ENCODE results near the gene RNF130. TPM values are rescaled to one million over a fixed set of nuclear protein-coding genes. Genes with fewer than 3 reads are reported as not detected.

The RNF130 gene
- 10 to 100 TPM; 34.5 to 79.5 (median 55.6) TPM for total RNA-seq

GRCh38 chr5:180071531-180072255 lies at the start of gene RNF130:
Gene RNF130, minus strand, starts transcription at chr5:180071759. Its CDS starts 57 bp downstream, at chr5:180071702.
- peak; percentile 89 to 92 for DNase-seq
- peak within 1 kb of the TSS; percentile 91 to 98 (median 98) for H3K27ac ChIP-seq
- no peaks in the 10 kb centered on the region for H3K36me3 ChIP-seq
- peaks cover 9 to 32% of the 10 kb centered on the region in 2 donors for H3K4me1 ChIP-seq
- in situ Hi-C loops (cut with MboI; ENCODE audit: low sequenced_read_pairs in 4 of 4) (no loop called here), intact Hi-C loops (cut with DNase I; ENCODE audit: low total_unique reads) (loop anchor here (2.0 to 10.0 kb wide), 5 partner anchors 163 to 1447 kb away; partner anchors contain the start of genes CLK4, HNRNPH1 and RUFY1)
- H3K4me3 ChIP-seq, result peak within 1 kb of the TSS; percentile 75 to 98 (median 84)
- no peaks in the 10 kb centered on the region for H3K9me3 ChIP-seq
- peak; percentile 85 to 87 for ATAC-seq
- no peaks in the 10 kb centered on the region for H3K27me3 ChIP-seq
- peak; percentile 58 to 67 for TF ChIP-seq POLR2A (IDR thresholded peaks at IDR 0.05)
- no peak for TF ChIP-seq CTCF (IDR thresholded peaks at IDR 0.05 in 4 of 5, conservative IDR thresholded peaks at IDR 0.05 in 1 of 5)

- ATAC-seq, result no peak
- no peak for TF ChIP-seq CTCF (IDR thresholded peaks at IDR 0.05 in 4 of 5, conservative IDR thresholded peaks at IDR 0.05 in 1 of 5)
- TF ChIP-seq POLR2A (IDR thresholded peaks at IDR 0.05), result no peak
- Histone ChIP-seq H3K4me3 (no peak overlapping the region), H3K9me3 (no peaks in the 10 kb centered on the region), H3K27me3 (peaks cover 0 to 18% (median 4%) of the 10 kb centered on the region in 3 donors), H3K36me3 (no peaks in the 10 kb centered on the region), H3K4me1 (no peaks in the 10 kb centered on the region), H3K27ac (no peak overlapping the region)
- in situ Hi-C loops (cut with MboI; ENCODE audit: low sequenced_read_pairs in 4 of 4), result no loop called here
- no peak for DNase-seq
- intact Hi-C loops (cut with DNase I; ENCODE audit: low total_unique reads), result no loop called here
These were observed 48.9 kb upstream of the RNF130 start for GRCh38 chr5:180120237-180121101.

- no peaks in the 10 kb centered on the region for H3K36me3 ChIP-seq
- no peak overlapping the region for H3K27ac ChIP-seq
- intact Hi-C loops (cut with DNase I; ENCODE audit: low total_unique reads) (no loop called here), in situ Hi-C loops (cut with MboI; ENCODE audit: low sequenced_read_pairs in 4 of 4) (no loop called here)
- TF ChIP-seq CTCF (IDR thresholded peaks at IDR 0.05 in 4 of 5, conservative IDR thresholded peaks at IDR 0.05 in 1 of 5) (no peak), POLR2A (IDR thresholded peaks at IDR 0.05) (no peak)
- H3K4me1 ChIP-seq, result no peaks in the 10 kb centered on the region
- no peak overlapping the region for H3K4me3 ChIP-seq
- no peak for ATAC-seq
- no peak for DNase-seq
- H3K9me3 ChIP-seq, result no peaks in the 10 kb centered on the region
- H3K27me3 ChIP-seq, result peaks cover 0 to 16% (median 4%) of the 10 kb centered on the region in 3 donors
These were observed 48.3 kb upstream of the RNF130 start for GRCh38 chr5:180119903-180120236.

GRCh38 chr5:180119031-180119902 lies 47.7 kb upstream of the RNF130 start:
- no peak for ATAC-seq
- Histone ChIP-seq H3K4me3 (no peak overlapping the region), H3K4me1 (no peaks in the 10 kb centered on the region), H3K27ac (no peak overlapping the region), H3K36me3 (no peaks in the 10 kb centered on the region), H3K27me3 (peaks cover 0 to 16% (median 0%) of the 10 kb centered on the region in 3 donors), H3K9me3 (no peaks in the 10 kb centered on the region)
- in situ Hi-C loops (cut with MboI; ENCODE audit: low sequenced_read_pairs in 4 of 4) (no loop called here), intact Hi-C loops (cut with DNase I; ENCODE audit: low total_unique reads) (no loop called here)
- no peak for DNase-seq
- TF ChIP-seq CTCF (IDR thresholded peaks at IDR 0.05 in 4 of 5, conservative IDR thresholded peaks at IDR 0.05 in 1 of 5), result no peak
- TF ChIP-seq POLR2A (IDR thresholded peaks at IDR 0.05), result no peak

Data from gastrocnemius medialis (tissue), 4 donors.